ENCODE results near the gene MYH14.
"Not testable (repeated sequence)": the region's sequence is repeated elsewhere in the genome, so short reads cannot be mapped to it uniquely, and the experiment has no call there.

The MYH14 gene

GRCh38 chr19:50322931-50323781, 119.7 kb downstream of the MYH14 start:
- DNase-seq: no peak

DNA sequence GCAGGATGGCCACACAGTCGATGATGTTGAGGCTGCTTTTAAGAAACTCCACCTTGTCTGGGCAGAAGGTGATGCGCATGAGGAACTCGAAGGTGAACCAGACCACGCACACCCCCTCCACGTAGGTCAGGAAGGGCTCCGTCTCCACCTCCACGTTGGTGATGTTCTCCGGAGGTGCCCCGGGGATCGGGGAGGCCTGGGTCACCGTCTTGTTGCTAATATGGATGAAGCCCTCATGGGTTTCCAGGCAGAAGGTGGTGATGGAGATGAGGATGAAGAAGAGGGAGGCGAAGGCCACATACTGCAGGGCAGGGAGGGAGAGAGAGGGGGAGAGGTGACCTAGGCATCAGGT, 120.3 kb downstream of the MYH14 start:
- no peak for DNase-seq

GRCh38 chr19:50324331-50324730, 120.9 kb downstream of the MYH14 start:
- DNase-seq: peak; percentile 12

DNA sequence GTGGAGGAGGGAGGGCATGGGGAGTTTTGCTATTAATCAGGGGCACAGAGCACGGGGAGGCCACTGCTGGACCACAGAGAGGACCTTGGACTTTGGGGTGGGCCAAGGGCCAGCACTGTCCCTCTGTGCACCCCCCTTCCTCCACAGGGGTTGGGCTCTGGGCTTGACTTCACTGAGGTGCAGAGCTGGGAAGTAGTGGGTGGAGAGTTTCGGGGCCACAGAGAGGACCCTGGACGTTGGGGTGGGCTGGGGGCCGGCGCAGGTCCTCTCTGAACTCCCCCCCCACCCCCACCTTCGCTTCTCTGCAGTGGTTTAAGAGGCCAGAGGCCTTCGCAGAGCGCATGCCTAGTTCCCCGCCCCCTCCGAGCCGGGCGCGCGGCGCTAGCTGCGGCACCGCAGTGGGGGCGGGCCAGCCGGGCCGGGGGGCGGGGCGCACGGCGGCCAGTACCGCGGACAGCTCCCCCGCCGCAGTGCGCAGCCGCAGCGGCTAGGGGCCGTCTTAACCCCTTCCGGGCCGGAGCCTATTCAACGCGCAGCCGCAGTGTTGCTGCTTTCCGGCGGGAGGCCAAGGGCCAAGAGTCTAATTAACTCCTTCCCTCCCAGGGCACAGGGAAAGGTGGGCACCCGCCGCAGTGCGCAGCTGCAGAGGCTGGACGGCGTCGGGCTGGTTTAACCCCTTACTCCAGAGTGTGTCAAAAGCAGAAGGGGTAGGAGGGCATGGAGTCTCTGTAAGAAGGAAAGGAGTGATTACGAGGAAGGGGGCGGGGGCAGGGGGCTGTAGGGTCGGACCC, 122.1 kb downstream of the MYH14 start:
- peak; percentile 93 for DNase-seq

DNA sequence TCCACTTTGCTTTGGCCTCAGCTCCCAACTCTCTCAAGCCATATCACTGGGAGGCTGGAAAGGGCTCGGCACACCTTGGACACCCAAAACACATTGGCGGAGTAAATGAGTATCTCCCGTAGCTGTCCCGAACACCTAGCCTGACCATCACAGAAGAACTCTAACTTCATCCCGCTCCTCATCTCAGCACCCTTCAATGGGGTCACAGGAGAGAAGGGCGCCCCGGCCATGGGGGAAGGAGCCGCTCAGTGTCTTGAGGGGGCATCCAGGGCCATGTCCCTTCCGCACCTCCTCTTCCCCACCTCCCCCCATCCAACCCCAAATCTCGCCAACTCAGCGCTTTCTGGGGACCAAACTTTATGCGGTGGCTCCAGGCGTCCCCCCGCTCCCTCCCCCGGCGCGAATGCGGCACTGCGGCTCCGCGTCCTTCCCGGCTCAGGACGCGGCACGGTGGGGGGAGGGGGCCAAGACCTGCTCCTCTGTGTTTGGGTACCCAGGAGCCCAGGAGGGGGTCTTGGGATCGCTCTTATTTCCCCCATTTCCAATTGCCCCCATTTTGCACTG, 122.8 kb downstream of the MYH14 start:
- DNase-seq: no peak

DNA sequence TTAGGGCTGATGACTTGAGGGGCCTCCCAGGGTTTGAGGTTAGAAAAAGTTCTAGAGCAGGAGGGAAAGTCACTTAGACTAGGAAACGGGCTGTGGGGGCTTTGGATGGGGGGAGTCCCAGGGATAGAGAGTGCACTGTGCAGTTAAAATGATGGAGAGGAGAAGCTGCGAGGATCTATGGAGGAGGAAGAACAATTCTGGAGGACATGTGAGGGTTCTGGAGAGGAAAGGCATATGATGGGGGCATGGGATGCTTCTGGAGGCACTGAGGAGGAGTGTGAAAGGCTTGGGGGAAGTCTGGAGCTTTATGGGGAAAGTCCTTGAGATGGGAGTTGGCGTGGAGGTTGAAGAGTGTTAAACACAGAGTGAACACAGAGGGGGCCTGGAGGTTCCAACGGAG, 123.6 kb downstream of the MYH14 start:
- no peak for DNase-seq

DNA sequence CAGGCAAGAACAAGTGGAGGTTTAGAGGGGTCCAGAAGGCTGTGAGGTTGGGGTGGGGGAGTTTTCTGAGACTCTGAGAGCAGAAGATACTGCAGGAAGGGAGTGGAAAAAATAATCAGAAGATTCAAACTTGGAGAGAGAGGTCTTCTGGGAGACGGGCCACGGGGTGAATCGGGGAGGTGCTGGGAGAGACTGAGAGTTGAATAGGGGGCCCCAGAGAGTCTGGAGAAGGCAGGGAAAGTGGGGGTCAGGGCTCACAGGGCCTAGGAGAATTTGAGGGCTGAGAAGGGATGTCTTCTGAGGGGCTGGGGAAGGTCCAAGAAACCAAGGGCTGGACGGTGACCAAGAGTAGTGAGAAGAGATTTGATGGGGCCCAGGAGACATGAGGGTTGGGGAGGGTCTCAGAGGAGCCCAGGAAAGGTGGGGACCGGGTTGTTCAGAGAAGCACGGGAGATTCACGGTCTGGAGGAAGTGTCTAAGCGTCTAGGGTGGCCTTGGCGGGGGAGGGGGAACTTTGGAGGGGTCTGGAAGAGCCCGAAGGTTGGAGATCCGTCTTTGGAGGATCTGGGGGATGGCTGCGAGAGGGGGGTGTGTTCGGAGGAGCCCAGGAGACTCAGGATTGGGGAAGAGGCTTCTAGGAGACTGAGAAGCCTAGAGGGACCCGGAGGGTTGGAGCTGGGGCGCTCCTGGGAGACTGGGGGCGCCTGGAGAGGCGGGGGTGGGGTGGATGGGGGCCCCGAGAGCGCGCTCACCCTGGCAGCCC, 124.2 kb downstream of the MYH14 start:
- no peak for DNase-seq

DNA sequence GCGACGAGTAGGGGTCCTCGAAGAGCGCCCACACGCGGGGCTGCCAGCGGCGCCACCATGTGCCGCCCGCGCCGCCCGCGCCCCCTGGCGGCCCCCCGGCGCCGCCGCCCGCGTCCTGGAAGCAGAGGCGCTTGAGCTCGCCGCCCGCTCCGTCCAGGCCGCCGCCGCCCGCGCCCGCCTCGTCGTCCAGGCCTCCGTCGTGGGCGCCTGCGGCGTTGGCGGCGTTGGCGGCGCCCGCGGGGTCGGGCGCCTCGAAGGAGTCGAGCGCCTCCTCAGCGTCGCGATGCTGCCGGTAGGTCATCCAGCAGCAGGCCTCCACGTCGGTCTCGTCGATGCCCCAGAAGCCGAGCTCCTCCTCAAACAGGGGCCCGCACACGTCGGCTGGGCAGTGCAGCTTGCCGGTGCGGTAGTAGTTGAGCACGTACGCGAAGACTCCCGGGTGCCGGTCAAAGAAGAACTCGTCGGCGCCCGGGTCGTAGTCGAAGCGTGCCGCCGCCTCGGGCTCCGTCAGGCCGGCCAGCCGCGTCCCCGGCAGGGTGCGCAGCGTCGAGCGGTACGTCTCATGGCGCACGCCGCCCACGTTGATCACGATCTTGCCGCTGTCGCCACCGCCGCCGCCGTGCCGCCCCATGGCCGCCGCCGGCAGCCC, 124.9 kb downstream of the MYH14 start:
- DNase-seq: peak; percentile 48

- no peak for DNase-seq
These were observed 125.4 kb downstream of the MYH14 start for GRCh38 chr19:50328873-50329145.

- DNase-seq: peak; percentile 99
These were observed 125.9 kb downstream of the MYH14 start, which contains the start of gene KCNC3 for GRCh38 chr19:50329146-50329925. Gene KCNC3 (minus strand): TSS chr19:50329377. CDS start chr19:50329082, 295 bp downstream.

GRCh38 chr19:50329926-50330294, 126.5 kb downstream of the MYH14 start:
- not testable (repeated sequence) for DNase-seq

- DNase-seq: peak; percentile 91
These were observed 127.1 kb downstream of the MYH14 start for GRCh38 chr19:50330365-50331078.

GRCh38 chr19:50331221-50331993, 128.0 kb downstream of the MYH14 start:
- DNase-seq: no peak

GRCh38 chr19:50331994-50332243, 128.5 kb downstream of the MYH14 start:
- DNase-seq: no peak

GRCh38 chr19:50332244-50333038, 129.0 kb downstream of the MYH14 start:
- DNase-seq: no peak

DNA sequence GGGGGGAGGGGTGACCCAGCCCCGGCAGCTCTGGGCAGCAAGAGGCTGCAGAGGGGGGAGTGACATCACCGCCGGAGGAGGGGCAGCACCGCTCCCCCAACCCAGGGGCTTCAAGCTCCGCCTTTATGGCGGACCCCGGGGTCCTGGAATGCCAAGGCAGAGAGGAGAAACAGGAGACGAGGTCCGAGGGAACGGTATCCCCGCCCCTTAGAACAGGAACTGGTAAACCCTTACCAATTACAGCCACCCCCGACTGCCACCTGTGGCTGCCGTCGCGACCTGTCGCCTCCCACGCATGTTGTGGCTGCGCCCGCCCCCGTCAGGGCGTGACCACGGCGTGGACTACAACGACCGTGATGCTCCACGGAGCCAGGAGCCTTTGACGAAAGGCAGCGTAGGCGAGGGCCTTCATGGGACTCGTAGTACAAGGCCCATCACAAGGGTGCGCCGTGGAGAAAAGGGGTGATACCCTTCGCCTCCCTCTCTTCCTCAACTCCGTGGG, 129.9 kb downstream of the MYH14 start:
- peak; percentile 83 for DNase-seq

DNA sequence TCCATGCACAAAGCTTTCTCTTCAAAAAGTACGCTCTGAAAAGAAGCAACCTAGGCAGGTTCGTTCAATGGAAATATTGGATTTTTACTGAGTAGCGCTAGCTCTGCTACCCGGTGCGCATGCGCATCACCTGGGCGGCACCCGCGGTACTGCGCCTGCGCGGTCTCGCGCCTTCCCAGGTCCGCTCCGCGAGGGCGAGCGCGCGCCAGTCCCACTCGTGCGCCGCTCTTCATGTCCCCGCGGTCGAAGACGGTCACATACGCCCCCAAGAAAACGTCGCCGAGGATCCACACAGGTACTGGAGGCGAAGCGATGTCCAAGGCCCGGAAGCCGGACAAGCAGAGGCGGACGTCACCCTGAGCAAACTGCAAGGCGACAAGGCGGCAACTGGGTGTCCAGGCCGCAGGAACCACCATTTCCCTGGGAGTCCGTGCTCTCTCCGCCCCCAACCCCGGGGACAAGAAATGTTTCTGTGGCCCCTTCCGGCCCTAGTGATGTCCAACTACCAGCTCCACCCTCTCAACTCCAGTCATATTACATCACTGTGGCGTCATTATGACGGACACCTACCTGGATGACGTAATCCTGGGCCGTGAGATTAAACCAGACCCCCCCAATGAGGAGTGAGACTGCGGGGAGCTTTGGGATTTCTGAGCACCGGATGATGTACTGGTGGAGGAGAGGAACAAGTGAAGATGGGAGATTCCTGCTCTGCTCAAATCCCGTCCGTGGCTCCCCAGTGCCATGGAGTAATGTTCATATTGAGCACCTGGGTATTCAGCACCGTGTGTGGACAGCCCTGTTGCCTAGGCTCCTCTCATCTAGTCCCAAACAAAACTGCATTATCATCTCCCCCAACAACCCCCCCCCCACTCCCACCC, 130.6 kb downstream of the MYH14 start:
- peak; percentile 70 for DNase-seq

DNA sequence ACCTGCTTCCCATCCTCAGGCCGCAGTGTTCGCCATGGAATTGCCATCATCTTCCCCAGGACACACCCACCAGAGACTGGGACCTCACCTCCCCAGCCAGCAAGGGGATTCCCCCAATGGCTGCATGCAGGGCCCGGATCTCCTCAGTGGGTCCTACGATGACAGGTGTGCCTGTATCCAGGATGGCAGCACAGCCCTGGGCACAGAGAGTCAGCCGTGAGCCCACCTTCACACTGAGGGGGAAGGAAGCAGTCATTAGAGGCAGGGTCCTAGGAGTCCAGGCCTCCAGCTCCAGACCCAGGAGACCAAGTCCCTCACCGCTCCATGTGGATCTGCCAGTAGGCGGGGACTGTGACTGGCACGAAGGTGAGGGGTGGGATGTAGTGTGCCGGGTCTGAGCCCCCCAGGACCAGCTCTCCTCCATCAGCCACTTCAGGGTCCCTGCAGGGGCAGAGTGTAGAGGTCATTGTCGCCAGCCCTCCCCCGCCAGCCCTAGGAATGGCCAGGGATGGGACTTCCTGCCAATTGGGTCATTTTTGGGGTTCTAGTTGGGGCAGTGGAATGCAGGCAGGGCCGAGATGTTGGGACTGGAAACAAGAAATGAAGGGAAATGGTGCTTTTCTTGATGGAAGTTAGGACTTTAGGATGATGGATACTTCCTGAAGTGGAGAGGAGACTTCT, 131.5 kb downstream of the MYH14 start:
- DNase-seq: no peak

Data from NCI-H2171 (cell line).